ENCODE measurements around the gene LRRTM4. TPM values are rescaled to one million over a fixed set of nuclear protein-coding genes. Genes with fewer than 3 reads are reported as not detected.

Gene LRRTM4
- total RNA-seq, 1 donor from 2014 or later: 18.6 TPM

- no peak overlapping the region for H3K27ac Mint-ChIP-seq (ENCODE audit: unreplicated experiment)
- no peaks in the 10 kb centered on the region for H3K9me3 Mint-ChIP-seq (ENCODE audit: unreplicated experiment)
- H3K4me3 Mint-ChIP-seq (ENCODE audit: unreplicated experiment): no peak overlapping the region
- H3K27me3 Mint-ChIP-seq (ENCODE audit: unreplicated experiment): no peaks in the 10 kb centered on the region
- peaks cover 2% of the 10 kb centered on the region for H3K4me1 Mint-ChIP-seq (ENCODE audit: low read depth, unreplicated experiment)
- TF ChIP-seq CTCF (IDR thresholded peaks at IDR 0.05; ENCODE audit: partially characterized antibody, unreplicated experiment): no peak
- no peak for DNase-seq
- H3K36me3 Mint-ChIP-seq (ENCODE audit: unreplicated experiment): no peaks in the 10 kb centered on the region
These were observed 225.4 kb downstream of the LRRTM4 start for GRCh38 chr2:77296791-77297190.

DNA sequence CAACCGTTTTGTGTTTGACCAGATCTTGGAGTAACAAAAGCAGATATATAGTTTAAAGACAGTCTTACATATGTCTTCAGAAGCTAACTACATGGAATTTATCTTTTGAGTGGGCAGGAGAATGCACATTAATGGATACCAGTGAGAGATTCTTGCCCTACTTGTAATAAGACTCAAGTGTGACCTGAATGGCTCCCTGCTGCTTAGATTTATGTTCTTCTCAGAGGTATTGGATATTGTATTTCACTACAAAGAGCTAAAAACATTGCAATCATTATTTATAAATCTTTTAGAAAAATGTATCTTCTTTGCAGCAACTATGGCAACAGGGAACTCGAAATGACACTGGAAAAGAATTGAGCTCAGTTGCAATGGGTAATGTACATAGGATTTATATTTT lies 227.7 kb downstream of the LRRTM4 start:
- no peak for TF ChIP-seq CTCF (IDR thresholded peaks at IDR 0.05; ENCODE audit: partially characterized antibody, unreplicated experiment)
- Mint-ChIP-seq H3K4me3 (ENCODE audit: unreplicated experiment) (no peak overlapping the region), H3K9me3 (ENCODE audit: unreplicated experiment) (no peaks in the 10 kb centered on the region), H3K27me3 (ENCODE audit: unreplicated experiment) (no peaks in the 10 kb centered on the region), H3K36me3 (ENCODE audit: unreplicated experiment) (no peaks in the 10 kb centered on the region), H3K27ac (ENCODE audit: unreplicated experiment) (no peak overlapping the region), H3K4me1 (ENCODE audit: low read depth, unreplicated experiment) (no peaks in the 10 kb centered on the region)
- DNase-seq: no peak

GRCh38 chr2:77284353-77284752 lies 237.8 kb downstream of the LRRTM4 start:
- Mint-ChIP-seq H3K36me3 (ENCODE audit: unreplicated experiment) (no peaks in the 10 kb centered on the region), H3K27ac (ENCODE audit: unreplicated experiment) (no peak overlapping the region), H3K4me3 (ENCODE audit: unreplicated experiment) (no peak overlapping the region), H3K4me1 (ENCODE audit: low read depth, unreplicated experiment) (no peaks in the 10 kb centered on the region), H3K9me3 (ENCODE audit: unreplicated experiment) (no peaks in the 10 kb centered on the region), H3K27me3 (ENCODE audit: unreplicated experiment) (no peaks in the 10 kb centered on the region)
- no peak for DNase-seq
- no peak for TF ChIP-seq CTCF (IDR thresholded peaks at IDR 0.05; ENCODE audit: partially characterized antibody, unreplicated experiment)

DNA sequence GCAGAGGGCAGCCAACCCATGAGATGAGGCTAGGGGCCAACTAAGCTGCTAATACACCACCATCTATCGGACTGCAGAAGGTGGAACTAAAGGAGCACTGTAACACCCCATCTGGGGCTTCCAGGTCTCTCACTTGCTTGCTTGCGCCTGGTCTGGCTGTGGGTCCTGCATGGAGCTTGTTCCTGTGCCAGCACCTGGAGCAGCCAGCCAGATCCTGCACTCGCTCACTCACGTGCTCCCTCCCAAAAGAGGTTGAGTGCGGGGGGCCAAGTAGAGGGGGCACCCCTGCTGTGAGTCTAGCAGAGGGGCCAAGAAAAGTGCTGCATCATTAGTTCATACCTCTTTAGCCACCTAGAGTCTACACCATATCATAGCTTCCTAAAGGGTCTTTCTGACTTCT lies 250.9 kb downstream of the LRRTM4 start:
- DNase-seq: no peak
- Mint-ChIP-seq H3K36me3 (ENCODE audit: unreplicated experiment) (no peaks in the 10 kb centered on the region), H3K27ac (ENCODE audit: unreplicated experiment) (no peak overlapping the region), H3K27me3 (ENCODE audit: unreplicated experiment) (no peaks in the 10 kb centered on the region), H3K9me3 (ENCODE audit: unreplicated experiment) (peaks cover 3% of the 10 kb centered on the region), H3K4me1 (ENCODE audit: low read depth, unreplicated experiment) (peaks cover 2% of the 10 kb centered on the region), H3K4me3 (ENCODE audit: unreplicated experiment) (no peak overlapping the region)
- no peak for TF ChIP-seq CTCF (IDR thresholded peaks at IDR 0.05; ENCODE audit: partially characterized antibody, unreplicated experiment)

DNA sequence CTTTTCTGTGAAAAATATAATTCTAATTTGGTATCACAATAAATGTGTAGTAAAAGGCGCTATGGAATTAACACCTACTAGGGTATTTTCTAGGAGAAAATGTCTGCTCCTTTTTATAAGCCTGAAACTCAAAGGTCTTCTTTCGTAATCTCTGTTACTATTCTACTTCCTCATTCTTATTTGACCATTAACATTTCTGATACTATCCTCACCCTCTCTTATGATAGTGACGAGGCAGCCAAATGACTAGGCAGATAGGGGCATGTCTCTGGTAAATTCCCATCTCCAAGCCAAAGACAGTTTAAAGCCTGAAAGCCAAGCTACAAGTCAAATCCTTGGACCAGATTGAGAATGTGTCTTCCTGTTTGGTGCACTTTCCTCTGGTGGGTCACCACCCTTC lies 251.7 kb downstream of the LRRTM4 start:
- Mint-ChIP-seq H3K27me3 (ENCODE audit: unreplicated experiment) (no peaks in the 10 kb centered on the region), H3K36me3 (ENCODE audit: unreplicated experiment) (no peaks in the 10 kb centered on the region), H3K4me1 (ENCODE audit: low read depth, unreplicated experiment) (peaks cover 2% of the 10 kb centered on the region), H3K27ac (ENCODE audit: unreplicated experiment) (no peak overlapping the region), H3K9me3 (ENCODE audit: unreplicated experiment) (peaks cover 3% of the 10 kb centered on the region), H3K4me3 (ENCODE audit: unreplicated experiment) (no peak overlapping the region)
- DNase-seq: no peak
- no peak for TF ChIP-seq CTCF (IDR thresholded peaks at IDR 0.05; ENCODE audit: partially characterized antibody, unreplicated experiment)

All from glutamatergic neuron (in vitro differentiated cells).